ENCODE data around the gene SEL1L3.
"Not testable (repeated sequence)": the region's sequence is repeated elsewhere in the genome, so short reads cannot be mapped to it uniquely, and the experiment has no call there.

The SEL1L3 gene

GRCh38 chr4:25862411-25863346 lies at the start of gene SEL1L3:
SEL1L3 (minus strand) TSS chr4:25862988; CDS start chr4:25862836, 152 bp downstream.
- peak; percentile 16 for DNase-seq (ENCODE audit: low spot score)

GRCh38 chr4:25911356-25911755 lies 48.6 kb upstream of the SEL1L3 start:
- DNase-seq (ENCODE audit: low spot score): no peak

GRCh38 chr4:25908491-25908901 lies 45.7 kb upstream of the SEL1L3 start:
- peak; percentile 72 for DNase-seq (ENCODE audit: low spot score)

GRCh38 chr4:25906113-25906512 lies 43.3 kb upstream of the SEL1L3 start:
- DNase-seq (ENCODE audit: low spot score): not testable (repeated sequence)

GRCh38 chr4:25905371-25905770 lies 42.6 kb upstream of the SEL1L3 start:
- DNase-seq (ENCODE audit: low spot score): no peak

GRCh38 chr4:25904748-25905082 lies 41.9 kb upstream of the SEL1L3 start:
- no peak for DNase-seq (ENCODE audit: low spot score)

- no peak for DNase-seq (ENCODE audit: low spot score)
Observed at GRCh38 chr4:25903900-25904747, 41.3 kb upstream of the SEL1L3 start.

GRCh38 chr4:25901030-25901430 lies 38.2 kb upstream of the SEL1L3 start:
- DNase-seq (ENCODE audit: low spot score): no peak

- DNase-seq (ENCODE audit: low spot score): no peak
Observed at GRCh38 chr4:25900310-25900709, 37.5 kb upstream of the SEL1L3 start.

GRCh38 chr4:25896776-25897539 lies 34.2 kb upstream of the SEL1L3 start:
- no peak for DNase-seq (ENCODE audit: low spot score)

- no peak for DNase-seq (ENCODE audit: low spot score)
Observed at GRCh38 chr4:25892796-25893195, 30.0 kb upstream of the SEL1L3 start.

- DNase-seq (ENCODE audit: low spot score): peak; percentile 34
Observed at GRCh38 chr4:25890571-25891485, 28.0 kb upstream of the SEL1L3 start.

GRCh38 chr4:25889589-25890503 lies 27.1 kb upstream of the SEL1L3 start:
- no peak for DNase-seq (ENCODE audit: low spot score)

- no peak for DNase-seq (ENCODE audit: low spot score)
Observed at GRCh38 chr4:25888781-25889180, 26.0 kb upstream of the SEL1L3 start.

- DNase-seq (ENCODE audit: low spot score): no peak
Observed at GRCh38 chr4:25884031-25884782, 21.4 kb upstream of the SEL1L3 start.

GRCh38 chr4:25883565-25883964 lies 20.8 kb upstream of the SEL1L3 start:
- no peak for DNase-seq (ENCODE audit: low spot score)

GRCh38 chr4:25882226-25882625 lies 19.4 kb upstream of the SEL1L3 start:
- DNase-seq (ENCODE audit: low spot score): no peak

GRCh38 chr4:25881193-25881592 lies 18.4 kb upstream of the SEL1L3 start:
- no peak for DNase-seq (ENCODE audit: low spot score)

- no peak for DNase-seq (ENCODE audit: low spot score)
Observed at GRCh38 chr4:25879991-25880651, 17.3 kb upstream of the SEL1L3 start.

Measured in Ammon's horn (tissue), 1 donor.